Mesothelial cell of epicardium (in vitro differentiated cells): ENCODE measurements around the gene PLK3. TPM values are rescaled to one million over a fixed set of nuclear protein-coding genes. Genes with fewer than 3 reads are reported as not detected.
A peak's percentile ranks its signal among the peaks of the same experiment; 100 is the strongest.

Experiments used
- DNase-seq, 2 experiments: peaks; one replicate each; pipeline ENCODE4 v3.0.0; 2021; ENCODE audit warnings: low spot score in 2 of 2; ENCODE audit not compliant: unreplicated experiment in 2 of 2
- H3K27ac Mint-ChIP-seq: 2 replicates; pipeline ENCODE4 v1.8.0; 2021; ENCODE audit warnings: mixed read lengths
- H3K27me3 Mint-ChIP-seq: 2 replicates; pipeline ENCODE4 v1.8.0; 2021; ENCODE audit warnings: low read depth, mixed read lengths
- H3K36me3 Mint-ChIP-seq: 2 replicates; pipeline ENCODE4 v1.8.0; 2021; ENCODE audit warnings: mixed read lengths
- H3K4me1 Mint-ChIP-seq: 2 replicates; pipeline ENCODE4 v1.8.0; 2021; ENCODE audit warnings: mixed read lengths
- H3K4me3 Mint-ChIP-seq: 2 replicates; pipeline ENCODE4 v1.8.0; 2021; ENCODE audit warnings: mild to moderate bottlenecking, moderate library complexity, mixed read lengths
- H3K9me3 Mint-ChIP-seq: 2 replicates; pipeline ENCODE4 v1.8.0; 2021; ENCODE audit warnings: mixed read lengths
- total RNA-seq: library from RNA; stranded (reverse); gene quantifications from 3 replicates; pipeline ENCODE4 v1.2.1, GENCODE V29; 2021
- TF ChIP-seq, protein P1 (sequence below): fragments of 200-600 bp; sonication (generic); IDR thresholded peaks from one replicate; pipeline ENCODE4 v1.5.0; 2021; ENCODE audit warnings: antibody characterized with exemption; ENCODE audit not compliant: unreplicated experiment

The PLK3 gene
- total RNA-seq, 1 donor from 2014 or later = 27.5 TPM

DNA sequence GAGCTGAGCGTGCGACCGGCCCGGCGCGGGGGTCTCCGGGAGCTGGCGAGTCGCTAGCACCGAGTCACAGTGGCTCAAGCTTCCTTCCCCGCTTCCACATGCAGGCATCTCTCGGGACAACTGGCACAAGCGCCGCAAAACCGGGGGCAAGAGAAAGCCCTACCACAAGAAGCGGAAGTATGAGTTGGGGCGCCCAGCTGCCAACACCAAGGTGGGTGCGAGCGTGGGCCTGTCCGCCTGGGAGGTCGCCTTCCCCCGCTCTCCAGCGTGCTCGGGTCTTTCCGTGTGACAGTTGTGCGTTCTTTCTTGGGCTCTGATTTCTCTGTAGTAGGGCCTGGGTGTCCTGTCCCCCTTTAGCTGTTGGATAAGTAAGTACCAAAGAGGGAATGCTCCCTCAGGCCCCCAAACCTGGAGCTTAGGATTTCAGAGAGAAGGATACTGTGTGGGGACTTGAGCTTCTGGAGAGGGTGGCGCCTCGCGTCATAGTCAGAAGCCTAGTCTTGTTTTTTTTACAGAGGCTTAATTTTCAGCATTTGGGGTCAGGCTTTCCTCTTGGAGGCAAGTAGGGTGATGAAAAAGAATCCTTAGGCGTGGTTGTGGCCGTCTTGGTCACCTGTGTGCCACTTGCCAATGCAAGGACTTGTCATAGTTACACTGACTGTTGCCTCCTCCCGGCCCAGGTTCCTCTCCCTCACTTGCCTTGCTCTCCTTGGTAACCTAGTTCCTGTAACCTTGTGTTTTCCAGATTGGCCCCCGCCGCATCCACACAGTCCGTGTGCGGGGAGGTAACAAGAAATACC, 24.0 kb upstream of the PLK3 start:
- Mint-ChIP-seq H3K27me3 (no peaks in the 10 kb centered on the region), H3K36me3 (peaks cover 27% of the 10 kb centered on the region), H3K27ac (peak overlapping the region; percentile 99), H3K9me3 (no peaks in the 10 kb centered on the region), H3K4me1 (peaks cover 24% of the 10 kb centered on the region), H3K4me3 (peak overlapping the region; percentile 87)
- TF ChIP-seq, protein P1, sequence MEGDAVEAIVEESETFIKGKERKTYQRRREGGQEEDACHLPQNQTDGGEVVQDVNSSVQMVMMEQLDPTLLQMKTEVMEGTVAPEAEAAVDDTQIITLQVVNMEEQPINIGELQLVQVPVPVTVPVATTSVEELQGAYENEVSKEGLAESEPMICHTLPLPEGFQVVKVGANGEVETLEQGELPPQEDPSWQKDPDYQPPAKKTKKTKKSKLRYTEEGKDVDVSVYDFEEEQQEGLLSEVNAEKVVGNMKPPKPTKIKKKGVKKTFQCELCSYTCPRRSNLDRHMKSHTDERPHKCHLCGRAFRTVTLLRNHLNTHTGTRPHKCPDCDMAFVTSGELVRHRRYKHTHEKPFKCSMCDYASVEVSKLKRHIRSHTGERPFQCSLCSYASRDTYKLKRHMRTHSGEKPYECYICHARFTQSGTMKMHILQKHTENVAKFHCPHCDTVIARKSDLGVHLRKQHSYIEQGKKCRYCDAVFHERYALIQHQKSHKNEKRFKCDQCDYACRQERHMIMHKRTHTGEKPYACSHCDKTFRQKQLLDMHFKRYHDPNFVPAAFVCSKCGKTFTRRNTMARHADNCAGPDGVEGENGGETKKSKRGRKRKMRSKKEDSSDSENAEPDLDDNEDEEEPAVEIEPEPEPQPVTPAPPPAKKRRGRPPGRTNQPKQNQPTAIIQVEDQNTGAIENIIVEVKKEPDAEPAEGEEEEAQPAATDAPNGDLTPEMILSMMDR = no peak
- no peak for DNase-seq

DNA sequence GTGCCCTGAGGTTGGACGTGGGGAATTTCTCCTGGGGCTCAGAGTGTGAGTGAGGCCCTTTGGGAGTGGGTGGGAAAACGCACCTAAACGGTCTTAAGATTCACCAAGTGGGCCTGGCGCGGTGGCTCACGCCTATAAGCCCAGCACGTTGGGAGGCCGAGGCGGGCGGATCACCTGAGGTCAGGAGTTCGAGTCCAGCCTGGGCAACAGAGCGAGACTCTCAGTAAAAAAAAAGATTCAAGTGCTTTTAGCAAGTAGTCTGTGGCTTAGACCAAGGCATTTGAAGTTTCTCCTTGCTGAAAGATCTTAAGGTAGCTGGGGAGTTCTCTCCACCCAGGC, 23.5 kb upstream of the PLK3 start:
- H3K36me3 Mint-ChIP-seq = peaks cover 32% of the 10 kb centered on the region
- no peak for DNase-seq
- peaks cover 24% of the 10 kb centered on the region for H3K4me1 Mint-ChIP-seq
- H3K9me3 Mint-ChIP-seq = no peaks in the 10 kb centered on the region
- H3K27me3 Mint-ChIP-seq = no peaks in the 10 kb centered on the region
- H3K4me3 Mint-ChIP-seq = peak overlapping the region; percentile 87
- H3K27ac Mint-ChIP-seq = peak overlapping the region; percentile 99
- TF ChIP-seq, protein P1 = no peak

DNA sequence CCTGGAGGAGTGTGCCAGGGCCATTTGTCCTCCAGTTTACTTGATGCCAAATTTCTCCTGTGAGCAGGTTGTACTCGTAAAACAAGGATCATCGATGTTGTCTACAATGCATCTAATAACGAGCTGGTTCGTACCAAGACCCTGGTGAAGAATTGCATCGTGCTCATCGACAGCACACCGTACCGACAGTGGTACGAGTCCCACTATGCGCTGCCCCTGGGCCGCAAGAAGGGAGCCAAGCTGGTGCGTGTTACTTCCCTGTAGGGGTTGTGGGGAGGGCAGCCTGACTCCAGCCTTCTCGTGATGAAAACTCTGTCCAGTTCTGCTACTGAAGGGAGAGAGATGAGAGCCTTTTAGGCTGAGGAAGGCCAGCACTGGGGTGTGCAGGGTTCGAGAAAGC, 22.6 kb upstream of the PLK3 start:
- no peaks in the 10 kb centered on the region for H3K9me3 Mint-ChIP-seq
- H3K4me1 Mint-ChIP-seq = peaks cover 24% of the 10 kb centered on the region
- TF ChIP-seq, protein P1 = no peak
- no peaks in the 10 kb centered on the region for H3K27me3 Mint-ChIP-seq
- no peak for DNase-seq
- peak overlapping the region; percentile 87 for H3K27ac Mint-ChIP-seq
- H3K36me3 Mint-ChIP-seq = peaks cover 32% of the 10 kb centered on the region
- H3K4me3 Mint-ChIP-seq = peak overlapping the region; percentile 87

DNA sequence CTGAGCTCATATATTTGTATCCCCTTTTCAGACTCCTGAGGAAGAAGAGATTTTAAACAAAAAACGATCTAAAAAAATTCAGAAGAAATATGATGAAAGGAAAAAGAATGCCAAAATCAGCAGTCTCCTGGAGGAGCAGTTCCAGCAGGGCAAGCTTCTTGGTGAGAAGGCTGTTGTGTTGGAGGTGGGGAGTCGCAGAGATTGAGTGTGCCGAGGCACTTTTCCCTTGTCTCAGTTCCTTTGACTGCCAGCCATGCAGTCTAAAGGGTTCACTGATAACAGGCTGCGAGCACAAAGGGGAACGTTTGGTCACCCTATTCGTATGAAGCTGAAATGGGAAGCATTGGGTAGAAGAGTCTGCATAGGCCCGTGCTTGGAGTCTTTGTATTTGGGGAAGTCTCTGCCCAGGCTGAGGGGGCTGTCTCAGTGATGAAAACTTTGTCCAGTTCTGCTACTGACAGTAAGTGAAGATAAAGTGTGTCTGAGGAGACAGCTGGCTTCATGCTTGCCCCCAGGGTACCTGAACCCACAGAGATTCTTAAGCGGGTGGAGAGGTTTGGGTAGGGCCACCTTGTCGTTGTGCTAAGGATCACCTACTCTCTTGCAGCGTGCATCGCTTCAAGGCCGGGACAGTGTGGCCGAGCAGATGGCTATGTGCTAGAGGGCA, 22.1 kb upstream of the PLK3 start:
- Mint-ChIP-seq H3K36me3 (peaks cover 32% of the 10 kb centered on the region), H3K4me1 (peaks cover 24% of the 10 kb centered on the region), H3K9me3 (no peaks in the 10 kb centered on the region), H3K27ac (peak overlapping the region; percentile 87), H3K27me3 (no peaks in the 10 kb centered on the region), H3K4me3 (peak overlapping the region; percentile 87)
- TF ChIP-seq, protein P1 = no peak
- DNase-seq = no peak

DNA sequence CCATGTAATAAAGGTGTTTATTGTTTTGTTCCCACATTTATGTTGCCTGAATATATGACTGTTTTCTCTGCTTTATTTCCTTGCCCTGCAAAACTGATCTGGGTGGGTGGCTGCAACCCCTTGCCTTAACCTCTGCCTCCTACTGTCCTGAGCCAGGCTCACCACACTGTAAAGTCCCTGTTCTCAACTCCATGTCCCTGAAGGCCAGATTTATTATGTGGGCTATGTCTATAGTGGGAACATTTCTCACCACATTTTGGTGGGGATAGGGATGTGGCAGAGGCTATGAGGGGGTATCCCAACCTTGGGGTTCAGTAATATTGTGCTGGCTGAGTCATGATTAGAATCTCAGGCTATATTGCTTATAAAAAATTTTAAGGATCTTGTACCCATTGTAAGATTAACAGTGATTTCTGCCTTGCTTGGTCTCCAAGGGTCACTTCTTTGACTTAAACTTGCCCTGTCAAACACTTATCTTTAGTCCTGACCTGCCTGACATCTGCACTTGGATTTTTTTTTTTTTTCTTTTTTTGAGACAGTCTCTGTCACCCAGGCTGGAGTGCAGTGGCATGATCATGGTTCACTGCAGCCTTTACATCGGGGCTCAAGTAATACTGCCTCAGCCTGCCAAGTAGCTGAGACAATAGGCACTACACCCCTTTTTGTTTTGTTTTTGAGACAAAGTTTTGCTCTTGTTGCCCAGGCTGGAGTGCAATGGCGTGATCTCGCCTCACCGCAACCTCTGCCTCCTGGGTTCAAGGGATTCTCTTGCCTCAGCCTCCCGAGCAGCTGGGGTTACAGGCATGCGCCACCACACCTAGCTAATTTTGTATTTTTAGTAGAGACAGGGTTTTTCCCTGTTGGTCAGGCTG, 21.2 kb upstream of the PLK3 start:
- TF ChIP-seq, protein P1 = no peak
- Mint-ChIP-seq H3K4me3 (no peak overlapping the region), H3K9me3 (no peaks in the 10 kb centered on the region), H3K27me3 (no peaks in the 10 kb centered on the region), H3K27ac (peak overlapping the region; percentile 67), H3K4me1 (peaks cover 30% of the 10 kb centered on the region), H3K36me3 (peaks cover 32% of the 10 kb centered on the region)
- no peak for DNase-seq
